GM19452 (cell line): ENCODE data around the gene PKDREJ.

Experiments
- ATAC-seq: cut with Tn5 transposase; IDR thresholded peaks from one replicate; pipeline ENCODE4 v1.9.1; 2021; ENCODE audit not compliant: unreplicated experiment

PKDREJ gene

GRCh38 chr22:46239261-46240048, 23.7 kb downstream of the PKDREJ start:
- ATAC-seq: no peak

- ATAC-seq: no peak
Observed at GRCh38 chr22:46238541-46238940, 24.6 kb downstream of the PKDREJ start.

DNA sequence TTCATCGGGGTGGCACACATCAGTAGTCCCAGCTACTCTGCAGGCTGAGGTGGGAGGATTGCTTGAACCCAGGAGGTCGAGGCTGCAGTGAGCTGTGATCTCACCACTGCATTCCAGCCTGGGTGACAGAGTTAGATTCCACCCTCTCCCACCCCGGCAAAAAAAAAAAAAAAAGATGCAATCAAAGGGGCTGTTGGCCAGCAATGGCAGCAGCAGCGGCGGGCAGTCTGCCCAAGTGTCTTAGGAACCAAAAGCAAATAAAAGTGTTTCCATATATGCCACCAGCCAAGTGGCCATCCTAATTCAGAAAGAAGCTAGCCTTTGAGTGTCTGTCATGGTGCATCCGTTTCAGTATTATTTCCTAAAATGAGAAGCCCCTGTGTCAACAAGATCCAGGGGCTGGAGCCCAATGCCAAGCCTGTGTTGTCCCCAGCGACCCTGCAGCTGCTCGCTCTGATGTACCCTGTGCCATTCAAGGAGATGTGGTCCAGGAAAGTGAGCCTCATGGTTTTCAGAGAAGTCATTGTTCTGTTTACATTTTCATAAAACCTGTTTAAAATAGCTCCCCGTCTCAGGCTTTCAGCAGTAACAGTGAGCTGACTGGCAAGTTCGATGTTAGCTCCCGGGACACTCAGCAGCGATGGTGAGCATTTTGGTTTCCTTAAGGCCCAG, 25.6 kb downstream of the PKDREJ start:
- ATAC-seq: no peak

DNA sequence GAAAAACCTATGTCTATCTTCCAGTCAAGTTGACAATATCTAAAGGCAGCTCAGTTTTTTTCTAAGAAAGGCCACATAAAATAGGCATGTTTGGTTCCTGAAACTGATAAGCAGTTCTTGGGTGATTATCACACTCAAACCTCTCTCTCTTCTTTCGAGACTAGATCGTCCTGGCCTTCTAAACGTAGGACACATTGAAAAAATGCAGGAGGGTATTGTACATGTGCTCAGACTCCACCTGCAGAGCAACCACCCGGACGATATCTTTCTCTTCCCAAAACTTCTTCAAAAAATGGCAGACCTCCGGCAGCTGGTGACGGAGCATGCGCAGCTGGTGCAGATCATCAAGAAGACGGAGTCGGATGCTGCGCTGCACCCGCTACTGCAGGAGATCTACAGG, 28.2 kb downstream of the PKDREJ start:
- no peak for ATAC-seq

DNA sequence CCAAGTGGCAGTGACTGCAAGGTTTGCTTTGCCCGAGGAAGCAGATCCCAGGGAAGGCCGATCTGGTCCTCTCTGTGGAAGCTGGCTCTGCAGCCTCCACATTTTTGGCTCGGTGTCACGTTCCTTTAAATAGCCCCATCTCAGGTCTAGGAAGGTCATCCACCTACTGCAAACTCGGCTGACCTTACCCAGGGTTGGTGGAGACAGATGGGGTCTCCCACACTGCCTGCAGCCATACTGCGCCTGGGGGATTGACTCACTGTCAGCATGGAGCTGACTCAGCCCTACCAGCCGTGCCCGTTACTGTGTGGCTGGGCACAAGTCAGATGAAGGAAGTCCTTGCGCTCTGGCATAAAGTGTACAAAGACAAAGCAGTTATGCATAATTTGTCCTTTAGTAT, 29.9 kb downstream of the PKDREJ start:
- ATAC-seq: no peak

GRCh38 chr22:46230262-46230901, 32.8 kb downstream of the PKDREJ start:
- no peak for ATAC-seq

GRCh38 chr22:46229701-46230100, 33.4 kb downstream of the PKDREJ start:
- no peak for ATAC-seq

- no peak for ATAC-seq
Observed at GRCh38 chr22:46226577-46226976, 36.6 kb downstream of the PKDREJ start.

GRCh38 chr22:46225631-46226030, 37.5 kb downstream of the PKDREJ start:
- ATAC-seq: no peak

DNA sequence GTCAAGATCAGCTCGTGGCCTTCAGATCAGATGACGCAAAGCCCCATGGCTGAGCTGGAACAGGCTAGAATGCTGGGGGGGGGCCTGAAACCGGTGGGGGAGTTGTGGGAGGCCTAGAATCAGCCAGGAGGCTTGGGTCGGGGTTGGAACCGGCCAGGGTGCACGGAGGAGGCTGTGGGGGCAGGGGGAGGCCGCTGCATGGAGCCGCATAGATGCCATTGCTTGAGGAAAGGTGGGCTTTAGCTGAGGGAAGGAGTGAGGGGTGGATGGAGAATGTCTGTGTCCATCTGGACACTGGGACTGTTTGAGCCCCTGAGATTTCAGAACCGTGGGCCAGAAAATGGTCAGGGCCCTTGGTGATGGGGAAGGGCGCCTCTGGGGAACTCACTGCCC, 38.2 kb downstream of the PKDREJ start:
- ATAC-seq: no peak

DNA sequence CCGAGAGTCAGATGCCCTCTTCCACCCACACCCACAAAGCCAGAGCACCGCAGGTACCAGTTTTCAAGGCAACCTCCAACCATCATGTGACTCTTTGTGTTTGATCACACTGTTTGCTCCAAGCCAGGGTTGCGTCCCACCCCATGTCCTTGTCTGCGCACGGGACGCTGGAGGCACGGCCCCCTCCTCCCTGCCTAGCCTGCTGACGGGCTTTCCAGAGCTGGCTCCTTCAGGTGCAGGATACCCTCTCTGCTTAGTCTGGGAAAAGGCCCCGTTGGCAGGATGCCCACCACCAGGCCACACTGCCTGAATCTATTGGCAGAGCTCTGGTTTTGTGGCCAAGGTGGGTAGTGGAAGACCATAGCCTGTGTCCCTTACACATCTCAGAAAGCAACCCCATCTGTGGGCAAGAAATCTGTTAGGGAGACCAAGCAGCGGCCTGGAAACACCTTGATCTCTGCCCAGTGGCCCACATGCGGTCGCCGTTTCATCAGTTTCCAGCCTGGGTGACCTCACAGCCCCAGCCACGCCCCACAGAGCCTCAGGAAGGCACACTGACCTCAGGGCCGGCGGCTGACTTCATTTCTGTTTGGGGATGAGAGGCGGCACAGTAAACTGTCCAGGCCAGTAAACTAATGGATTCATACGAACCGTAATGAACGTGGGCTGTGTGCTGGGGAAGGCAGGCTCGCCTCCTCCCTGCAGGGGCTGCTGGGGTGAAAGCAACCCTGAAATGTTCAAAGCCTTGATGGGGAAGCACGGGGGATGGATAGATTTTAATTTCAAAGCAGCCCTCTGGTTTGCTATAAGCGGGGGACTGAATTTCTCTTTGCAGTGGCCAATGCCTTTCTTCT, 38.9 kb downstream of the PKDREJ start:
- no peak for ATAC-seq

DNA sequence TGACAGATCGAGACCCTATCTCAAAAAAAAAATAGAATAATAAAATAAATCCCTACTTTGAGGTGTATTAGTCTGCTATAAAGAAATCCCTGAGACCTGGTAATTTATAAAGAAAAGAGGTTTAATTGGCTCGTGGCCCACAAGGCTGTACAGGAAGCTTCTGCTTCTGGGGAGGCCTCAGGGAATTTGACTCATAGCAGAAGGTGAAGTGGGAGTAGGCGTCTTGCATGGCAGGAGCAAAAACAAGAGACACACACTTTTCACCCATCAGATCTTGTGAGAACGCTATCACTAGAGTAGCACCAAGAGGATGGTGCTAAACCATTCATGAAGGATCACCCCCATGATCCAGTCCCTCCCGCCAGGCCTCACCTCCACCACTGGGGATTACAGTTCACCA, 42.2 kb downstream of the PKDREJ start:
- no peak for ATAC-seq

DNA sequence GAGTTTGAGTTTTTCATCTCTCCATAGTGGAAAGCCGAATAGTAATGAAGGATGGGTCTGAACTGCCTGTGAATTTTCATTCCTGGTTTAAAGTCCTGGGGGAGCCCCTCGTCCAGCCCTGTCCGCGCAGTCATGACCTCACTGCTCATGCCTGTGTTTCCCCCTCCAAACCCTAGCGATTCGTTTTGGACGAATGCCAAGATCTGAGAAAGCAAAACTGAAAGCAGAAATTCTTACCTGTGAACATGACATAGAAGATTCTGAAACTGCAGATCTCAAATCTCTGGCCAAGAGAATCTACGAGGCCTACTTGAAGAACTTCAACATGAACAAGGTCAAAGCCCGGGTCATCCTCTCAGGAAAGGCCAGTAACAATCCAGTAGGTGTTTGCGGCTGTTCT, 43.5 kb downstream of the PKDREJ start:
- no peak for ATAC-seq

- ATAC-seq: no peak
Observed at GRCh38 chr22:46214616-46215015, 48.5 kb downstream of the PKDREJ start.

GRCh38 chr22:46214149-46214548, 49.0 kb downstream of the PKDREJ start:
- no peak for ATAC-seq

GRCh38 chr22:46213052-46213451, 50.1 kb downstream of the PKDREJ start:
- no peak for ATAC-seq

DNA sequence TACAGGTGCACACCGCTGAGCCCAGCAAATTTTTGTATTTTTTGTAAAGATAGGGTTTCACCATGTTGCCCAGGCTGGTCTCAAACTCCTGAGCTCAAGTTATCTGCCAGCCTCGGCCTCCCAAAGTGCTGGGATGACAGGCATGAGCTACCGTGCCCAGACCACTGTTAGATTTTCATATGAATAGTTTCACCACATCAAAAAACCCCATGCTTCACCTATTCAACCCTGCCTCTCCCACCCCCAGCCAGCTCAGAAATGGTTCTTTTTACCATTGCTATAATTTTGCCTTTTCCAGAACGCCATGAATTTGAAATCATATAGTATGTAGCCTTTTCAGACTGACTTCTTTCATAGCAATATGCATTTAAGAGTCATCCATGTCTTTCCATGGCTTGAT, 50.9 kb downstream of the PKDREJ start:
- ATAC-seq: no peak

GRCh38 chr22:46209262-46209661, 53.9 kb downstream of the PKDREJ start:
- no peak for ATAC-seq
